Body of pancreas (tissue), 4 donors: ENCODE results near the gene RCVRN. TPM values are rescaled to one million over a fixed set of nuclear protein-coding genes. Genes with fewer than 3 reads are reported as not detected.
A peak's percentile ranks its signal among the peaks of the same experiment; 100 is the strongest.

Experiments
- ATAC-seq: fragments of 150-250 bp; one replicate; pipeline ENCODE4 v1.9.1; 2016
- DNase-seq, 4 donors: peaks; one replicate each; pipeline ENCODE4 v3.0.0-alpha.2; 2019
- H3K27ac ChIP-seq, 4 donors: fragments of 200-600 bp; sonication (generic); 1 replicate in 3 of 4; 2 replicates in 1 of 4; pipeline versions ENCODE4 v1.5.1 to v1.6.1; 2016 to 2019; ENCODE audit warnings: mild to moderate bottlenecking in 1 of 4, mixed read lengths in 1 of 4, moderate library complexity in 1 of 4
- H3K27me3 ChIP-seq, 2 donors: fragments of 200-600 bp; sonication (generic); one replicate each; pipeline ENCODE4 v1.6.0; 2016; ENCODE audit warnings: mild to moderate bottlenecking in 1 of 2
- H3K36me3 ChIP-seq, 2 donors: fragments of 200-600 bp; sonication (generic); replicated peaks in 1 of 2; 2 replicates each; pipeline ENCODE4 v1.5.1; 2016; ENCODE audit warnings: low read depth in 2 of 2; ENCODE audit not compliant: insufficient read depth in 1 of 2
- H3K4me1 ChIP-seq: fragments of 200-600 bp; sonication (generic); one replicate; pipeline ENCODE4 v1.6.0; 2016
- H3K4me3 ChIP-seq, 2 donors: fragments of 200-600 bp; sonication (generic); 1 replicate in 1 of 2; 2 replicates in 1 of 2; pipeline ENCODE4 v1.5.1; 2016 to 2019
- H3K9me3 ChIP-seq, 3 donors: fragments of 200-600 bp; sonication (generic); 1 replicate in 2 of 3; 2 replicates in 1 of 3; pipeline ENCODE4 v1.5.1; 2016
- CTCF ChIP-seq, 7 experiments: fragments of 450-650 bp in 4 of 7; fragments of 200-600 bp in 3 of 7; sonication (generic) in 3 of 7; IDR thresholded peaks; one replicate each; pipeline ENCODE4 v1.5.1; 2016 to 2019; ENCODE audit warnings: antibody characterized with exemption in 7 of 7
- POLR2A ChIP-seq, 3 donors: fragments of 450-650 bp; IDR thresholded peaks; one replicate each; pipeline ENCODE4 v1.6.1; 2016; ENCODE audit warnings: antibody characterized with exemption in 3 of 3, mild to moderate bottlenecking in 2 of 3
- WGBS, 2 donors: methylation state at CpG; one replicate each; pipeline ENCODE4 v1.1.5; 2017; 5-methylcytosine and 5-hydroxymethylcytosine counted together
- intact Hi-C: fragments of 100-400 bp; cut with DNase I; formaldehyde crosslinking; loops from one replicate; pipeline ENCODE4 v1.15.1; 2023
- total RNA-seq, 2 donors: library from RNA; depleted of rRNA; stranded (reverse); fragments of >200 nt; gene quantifications; one replicate each; pipeline ENCODE4 v1.1.0, GENCODE V29; 2016

Gene RCVRN
- total RNA-seq, 2 donors from 2014 or later = not detected

- ATAC-seq (no peak), DNase-seq (no peak)
- intact Hi-C loops = no loop called here
- WGBS, 2 donors = 21 to 24% methylated on average over 4 to 12 of the region's 12 CpGs
- Histone ChIP-seq H3K4me3 (no peak overlapping the region), H3K36me3 (no peaks in the 10 kb centered on the region), H3K4me1 (no peaks in the 10 kb centered on the region), H3K27ac (no peak overlapping the region), H3K9me3 (no peaks in the 10 kb centered on the region), H3K27me3 (no peaks in the 10 kb centered on the region)
- no peak for TF ChIP-seq POLR2A (IDR thresholded peaks at IDR 0.05)
- no peak for TF ChIP-seq CTCF (IDR thresholded peaks at IDR 0.05)
These were observed 3.0 kb upstream of the RCVRN start for GRCh38 chr17:9907883-9908648.

GRCh38 chr17:9907131-9907530 lies 2.1 kb upstream of the RCVRN start:
- Histone ChIP-seq H3K9me3 (no peaks in the 10 kb centered on the region), H3K27me3 (no peaks in the 10 kb centered on the region), H3K27ac (no peak overlapping the region), H3K36me3 (no peaks in the 10 kb centered on the region), H3K4me1 (no peaks in the 10 kb centered on the region), H3K4me3 (no peak overlapping the region)
- 66% methylated on average over 5 to 7 of the region's 7 CpGs for WGBS, 2 donors
- intact Hi-C loops = no loop called here
- TF ChIP-seq CTCF (IDR thresholded peaks at IDR 0.05) (no peak), POLR2A (IDR thresholded peaks at IDR 0.05) (no peak)
- ATAC-seq = no peak
- DNase-seq = no peak

GRCh38 chr17:9906616-9907015 lies 1.5 kb upstream of the RCVRN start:
- H3K4me1 ChIP-seq = no peaks in the 10 kb centered on the region
- no peak for ATAC-seq
- 43% methylated on average over 14 of the region's 14 CpGs for WGBS, 2 donors

GRCh38 chr17:9905902-9906301 lies 831 bp upstream of the RCVRN start:
- intact Hi-C loops = no loop called here
- no peaks in the 10 kb centered on the region for H3K9me3 ChIP-seq
- TF ChIP-seq CTCF (IDR thresholded peaks at IDR 0.05) (peak in 1 of 7 experiments; percentile 21), POLR2A (IDR thresholded peaks at IDR 0.05) (no peak)
- H3K36me3 ChIP-seq = no peaks in the 10 kb centered on the region
- no peak overlapping the region for H3K4me3 ChIP-seq
- no peaks in the 10 kb centered on the region for H3K27me3 ChIP-seq
- H3K4me1 ChIP-seq = no peaks in the 10 kb centered on the region
- H3K27ac ChIP-seq = no peak overlapping the region
- DNase-seq (peak in 2 of 4 donors; percentile 17), ATAC-seq (no peak)
- 8 to 14% methylated on average over 4 of the region's 4 CpGs for WGBS, 2 donors

More at GRCh38 chr17:9906616-9907015, 1.5 kb upstream of the RCVRN start:
- no peaks in the 10 kb centered on the region for H3K9me3 ChIP-seq
- H3K27ac ChIP-seq = no peak overlapping the region
- H3K4me3 ChIP-seq = no peak overlapping the region
- DNase-seq = no peak
- no peak for TF ChIP-seq CTCF (IDR thresholded peaks at IDR 0.05)
- TF ChIP-seq POLR2A (IDR thresholded peaks at IDR 0.05) = no peak
- H3K36me3 ChIP-seq = no peaks in the 10 kb centered on the region
- intact Hi-C loops = no loop called here
- H3K27me3 ChIP-seq = no peaks in the 10 kb centered on the region
